Stimulated activated CD8-positive, alpha-beta memory T cell treated with anti-CD3 and anti-CD28 coated beads, Interleukin-15, amount 100 ng/mL, for 24 hours (primary cell): ENCODE data around the gene MMEL1.

Source experiments
- DNase-seq: peaks from one replicate; pipeline ENCODE4 v3.0.0-alpha.2; 2020; ENCODE audit warnings: low read depth

Gene MMEL1

GRCh38 chr1:2544093-2544874 is 88.5 kb downstream of the MMEL1 start:
- DNase-seq: no peak

DNA sequence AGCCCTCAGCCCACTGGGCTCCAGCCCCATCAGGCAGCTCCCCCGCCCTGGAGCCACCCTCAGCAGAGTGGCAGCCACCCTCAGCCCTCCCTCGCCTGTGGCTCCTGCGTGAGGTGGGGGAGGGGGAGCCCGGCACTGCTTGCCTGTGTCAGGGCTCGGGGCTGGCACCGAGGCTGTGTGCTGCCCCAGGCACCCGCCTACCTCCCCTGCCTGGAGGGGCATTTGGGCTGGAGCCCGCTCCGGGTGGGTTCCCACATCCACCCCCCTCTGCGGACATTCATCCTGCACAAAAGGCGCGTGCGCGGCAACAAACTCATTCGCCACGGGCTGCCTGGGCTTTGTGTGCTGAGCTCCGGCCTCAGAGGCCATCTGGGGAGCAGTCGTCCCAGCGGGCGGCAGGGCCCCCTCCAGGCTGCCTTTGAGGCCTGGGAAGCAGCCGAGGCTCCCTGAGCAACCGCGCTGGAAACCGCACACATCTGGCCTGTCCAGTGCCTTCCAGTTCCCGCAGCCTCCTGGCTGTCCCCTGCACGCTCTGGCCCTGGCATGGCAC is 89.2 kb downstream of the MMEL1 start:
- no peak for DNase-seq

DNA sequence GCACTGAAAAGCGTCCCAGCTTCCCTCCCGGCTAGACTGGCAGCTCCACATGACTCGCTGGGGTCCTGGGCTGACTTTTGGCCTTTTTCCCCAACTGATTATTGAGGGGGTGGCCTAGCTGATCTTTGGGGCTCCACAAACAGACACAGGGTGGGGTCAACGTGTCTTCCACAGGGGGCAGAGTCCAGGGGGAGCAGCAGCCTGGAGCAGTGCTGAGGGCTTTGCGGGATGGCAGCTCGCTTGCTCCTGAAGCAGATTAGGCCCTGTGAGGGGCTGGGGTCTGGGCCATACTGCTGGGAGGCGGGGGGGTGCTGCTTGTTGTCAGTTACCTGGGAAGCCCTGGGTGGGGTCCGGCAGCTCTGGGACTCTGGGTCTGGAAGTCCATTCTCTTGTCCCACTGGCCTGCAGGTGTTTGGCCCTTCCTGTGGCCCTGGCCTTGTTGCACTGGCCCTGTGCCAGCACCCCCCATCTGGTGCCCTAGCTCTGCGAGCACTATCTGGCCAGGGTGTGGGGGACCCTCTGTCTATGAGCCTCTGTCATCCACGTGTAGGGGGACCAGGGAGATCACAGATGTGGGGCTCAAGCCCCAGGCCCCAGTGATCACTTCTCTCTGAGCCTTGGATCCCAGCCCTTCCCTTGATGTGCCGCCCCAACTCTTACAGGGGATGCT is 90.4 kb downstream of the MMEL1 start:
- DNase-seq: no peak

- DNase-seq: no peak
Measured at GRCh38 chr1:2541619-2542245, 91.1 kb downstream of the MMEL1 start.

DNA sequence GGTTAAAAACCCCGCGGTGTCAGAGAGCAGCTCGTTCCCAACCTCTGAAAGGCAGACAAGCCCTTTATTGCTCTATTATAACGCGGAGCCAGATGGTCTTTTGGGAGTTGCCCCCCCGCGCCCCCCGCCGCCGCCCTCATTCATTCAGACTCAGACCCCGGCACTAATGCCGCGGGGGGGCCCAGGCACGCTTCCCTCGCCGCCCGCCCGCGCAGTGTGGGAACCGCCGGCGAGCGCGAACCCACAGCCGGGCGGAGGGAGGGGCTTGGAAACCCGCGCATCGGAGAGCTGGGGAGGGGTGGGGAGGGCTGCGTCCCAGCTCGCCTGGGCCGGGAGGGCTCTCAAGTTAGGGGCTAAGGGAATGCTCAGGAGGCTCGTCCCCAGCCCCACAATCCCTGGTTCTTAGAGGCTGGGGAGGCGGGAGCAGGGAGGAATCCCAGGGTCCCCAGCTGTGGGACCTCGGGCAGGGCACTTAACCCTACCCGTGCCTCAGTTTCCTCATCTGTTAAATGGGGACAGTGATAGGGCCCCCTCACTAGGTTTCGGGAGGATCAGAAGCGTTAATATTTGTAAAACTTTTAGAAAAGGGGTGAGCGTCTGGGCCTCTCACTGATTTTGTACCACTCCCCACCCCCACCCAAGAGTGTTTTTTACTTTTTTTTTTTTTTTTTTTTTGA is 91.9 kb downstream of the MMEL1 start:
- DNase-seq: no peak
